ENCODE results near the gene HSBP1L1.

Gene HSBP1L1

DNA sequence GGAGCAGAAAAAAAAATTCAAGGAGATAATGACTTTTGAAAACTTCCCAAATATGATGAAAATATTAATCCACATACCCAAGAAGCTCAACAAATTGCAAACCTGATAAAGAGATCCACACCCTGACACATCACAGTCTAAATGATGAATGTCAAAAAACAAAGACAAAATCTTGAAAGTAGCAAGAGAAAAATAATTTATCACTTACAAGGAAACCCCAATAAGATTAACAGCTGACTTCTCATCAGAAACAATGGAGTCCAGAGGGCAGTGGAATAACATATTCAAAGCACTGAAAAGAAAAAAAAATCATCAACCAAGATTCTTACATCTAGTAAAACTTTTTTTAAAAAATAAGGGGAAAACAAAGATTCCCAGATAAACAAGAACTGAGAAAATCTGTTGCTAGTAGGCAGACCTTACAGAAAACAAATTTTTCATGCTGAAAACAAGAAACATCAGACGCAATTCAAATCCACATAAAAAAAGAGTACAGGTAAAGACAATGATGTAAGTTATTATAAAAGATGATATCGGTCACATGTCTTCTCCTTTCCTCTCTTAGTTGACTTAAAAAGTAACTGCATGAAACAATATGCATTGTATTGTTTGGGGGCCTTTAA, 34.3 kb upstream of the HSBP1L1 start:
- DNase-seq, result no peak

DNA sequence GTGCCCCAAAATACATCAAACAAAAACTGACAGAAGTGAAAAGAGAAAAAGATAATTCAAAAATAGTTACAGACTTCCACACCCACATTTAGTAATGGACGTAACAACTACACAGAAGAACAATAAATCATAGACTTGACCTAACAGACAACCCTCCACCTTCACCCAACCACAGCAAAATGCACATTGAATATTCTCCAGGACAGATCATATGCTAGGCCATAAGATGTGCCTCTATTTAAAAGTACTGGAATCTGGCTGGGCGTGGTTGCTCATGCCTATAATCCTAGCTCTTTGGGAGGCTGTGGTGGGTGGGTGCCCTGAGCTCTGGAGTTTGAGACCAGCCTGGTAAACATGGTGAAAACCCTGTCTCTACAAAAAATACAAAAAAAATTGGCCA, 33.0 kb upstream of the HSBP1L1 start:
- DNase-seq, result no peak

DNA sequence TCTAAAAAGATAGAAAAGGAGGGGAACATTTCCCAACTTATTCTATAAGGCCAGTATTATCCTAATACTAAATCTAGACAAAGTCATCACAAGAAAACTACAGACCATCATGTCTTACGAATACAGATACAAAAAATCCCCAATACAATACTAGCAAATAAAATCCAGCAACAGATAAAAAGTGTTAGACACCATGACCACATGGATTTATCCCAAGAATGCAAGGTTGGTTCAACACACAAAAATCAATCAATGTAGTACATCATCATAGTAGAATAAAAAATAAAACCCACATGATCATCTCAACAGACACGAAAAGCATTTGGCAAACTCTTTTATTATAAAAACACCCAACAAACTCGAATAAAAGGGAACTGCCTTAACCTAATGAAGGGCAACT, 31.5 kb upstream of the HSBP1L1 start:
- no peak for DNase-seq

DNA sequence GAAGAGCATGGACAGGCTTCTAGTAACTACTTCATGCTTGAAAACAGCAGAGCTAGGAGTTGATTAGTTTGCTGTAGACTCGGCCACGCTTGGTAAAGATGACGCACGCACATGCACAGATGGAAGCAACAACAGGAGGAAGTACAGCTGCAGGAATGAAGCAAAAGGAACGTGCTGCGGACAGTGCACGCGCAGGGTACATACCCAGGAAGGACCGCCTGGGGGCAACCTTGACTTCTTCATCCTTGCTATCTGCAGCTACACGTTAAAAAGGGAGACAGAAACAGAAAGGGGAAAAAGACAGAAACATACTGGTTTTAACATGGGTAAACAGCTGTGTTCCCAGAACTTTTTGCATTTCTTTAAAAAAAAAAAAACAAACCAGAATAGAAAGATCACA, 30.7 kb upstream of the HSBP1L1 start:
- no peak for DNase-seq

DNA sequence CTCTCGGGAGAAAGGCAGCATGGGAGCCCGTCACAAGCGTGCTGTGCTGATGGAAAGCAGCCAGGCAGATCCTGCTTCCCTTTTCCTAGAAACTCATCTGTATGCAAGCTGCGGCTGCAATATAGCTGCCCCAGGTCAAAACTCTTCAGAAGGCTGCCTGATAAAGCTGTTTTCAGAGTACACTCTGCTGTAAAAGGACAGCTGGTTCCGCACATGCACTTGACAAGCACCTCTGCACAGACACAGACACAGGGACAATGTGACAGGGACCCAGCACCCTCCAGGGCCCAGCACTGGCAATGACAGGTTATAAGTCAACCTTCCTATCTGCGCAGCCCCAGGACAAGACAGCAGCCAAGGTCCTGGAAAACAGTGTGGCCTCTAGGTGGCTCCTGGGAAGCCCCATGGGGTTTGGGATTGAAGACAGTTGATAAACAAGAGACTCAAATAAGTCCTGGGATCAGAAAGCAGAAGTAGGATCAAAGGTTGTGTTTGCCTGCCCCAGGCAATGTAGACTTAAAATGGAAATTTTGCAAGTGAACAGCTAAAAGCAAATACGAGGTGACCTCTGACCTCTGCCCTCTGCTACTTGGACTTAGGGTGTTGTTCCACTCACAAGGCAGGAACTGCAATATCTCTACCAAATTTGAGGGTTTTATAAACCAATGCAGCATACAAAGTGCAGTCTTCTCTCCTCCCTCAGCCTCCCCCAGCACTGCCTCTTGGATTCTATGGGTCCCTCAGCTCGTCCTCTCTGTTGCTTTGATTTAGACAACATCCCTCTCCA, 29.9 kb upstream of the HSBP1L1 start:
- no peak for DNase-seq

DNA sequence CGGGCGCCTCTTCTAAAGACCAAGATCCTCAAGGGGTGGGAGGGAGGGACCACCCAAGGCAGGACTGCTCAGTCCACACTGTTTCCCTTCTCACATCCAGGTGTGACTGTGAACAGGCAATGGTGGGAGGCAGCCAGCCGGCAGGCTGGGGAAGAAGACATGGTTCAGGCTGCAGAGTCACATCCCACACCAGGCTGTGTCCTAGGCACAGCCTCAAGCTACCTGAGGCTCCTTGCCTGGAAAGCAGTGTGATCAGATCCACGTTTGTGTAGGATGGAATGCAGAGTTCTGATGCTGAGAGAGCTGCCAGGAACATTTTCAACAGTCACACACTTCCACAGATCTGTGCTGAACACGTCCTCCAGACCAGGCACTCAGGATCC, 29.4 kb upstream of the HSBP1L1 start:
- no peak for DNase-seq

DNA sequence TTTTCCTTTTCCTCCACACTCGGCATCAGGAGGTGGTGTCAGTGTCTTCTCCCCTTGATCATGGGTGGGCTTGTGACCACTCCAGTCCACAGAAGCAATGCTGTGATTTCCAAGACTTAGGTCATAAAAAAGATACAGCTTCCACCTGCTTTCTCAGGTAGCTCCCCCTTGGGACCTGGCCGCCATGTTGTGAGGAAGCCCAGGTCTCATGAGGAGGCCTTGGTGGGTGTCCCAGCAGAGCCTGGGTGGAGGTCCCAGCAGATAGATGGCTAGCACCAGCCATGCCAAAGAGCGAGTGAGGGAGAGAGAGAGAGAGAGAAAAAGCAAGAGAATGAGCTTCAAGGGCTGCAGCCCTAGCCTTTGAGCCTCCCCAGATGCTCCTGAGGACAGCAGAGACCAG, 28.9 kb upstream of the HSBP1L1 start:
- DNase-seq, result no peak

DNA sequence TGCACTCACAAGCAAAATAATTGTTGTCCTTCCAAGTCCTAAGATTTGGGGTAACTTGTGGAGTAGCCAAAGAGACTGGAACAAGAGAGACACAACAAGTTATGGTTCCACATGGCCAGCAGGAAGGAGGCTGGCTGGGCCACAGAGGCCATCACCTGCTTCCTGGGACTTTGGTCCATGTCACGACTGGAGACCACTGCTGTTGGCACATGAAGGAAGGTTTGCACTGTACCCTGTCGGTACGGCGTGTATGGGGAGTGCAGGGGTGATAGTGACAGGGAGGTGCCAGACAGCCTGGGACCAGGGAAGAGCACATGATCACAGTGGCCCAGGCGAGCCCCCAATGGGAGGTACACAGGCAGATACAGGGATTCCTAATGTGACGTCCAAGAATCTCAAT, 28.5 kb upstream of the HSBP1L1 start:
- no peak for DNase-seq

DNA sequence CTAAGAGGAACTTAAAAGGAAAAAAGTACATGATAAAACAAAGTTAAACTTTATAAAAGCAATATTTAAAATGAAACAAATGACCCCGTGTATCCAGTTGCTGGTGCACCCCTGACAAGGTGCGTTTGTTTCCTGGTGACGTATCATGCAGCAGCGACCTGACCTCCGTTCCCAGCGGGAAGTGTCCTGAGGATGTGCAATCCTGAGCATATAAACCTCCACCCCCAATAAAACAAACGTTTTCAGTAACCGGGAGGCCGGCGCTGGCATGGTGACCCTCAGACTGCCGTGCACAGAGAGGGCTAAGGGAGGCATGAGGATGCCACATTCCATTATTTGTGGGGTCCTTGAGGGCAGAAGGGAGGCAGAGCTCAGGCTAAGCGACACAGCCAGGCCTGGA, 27.8 kb upstream of the HSBP1L1 start:
- DNase-seq, result no peak

DNA sequence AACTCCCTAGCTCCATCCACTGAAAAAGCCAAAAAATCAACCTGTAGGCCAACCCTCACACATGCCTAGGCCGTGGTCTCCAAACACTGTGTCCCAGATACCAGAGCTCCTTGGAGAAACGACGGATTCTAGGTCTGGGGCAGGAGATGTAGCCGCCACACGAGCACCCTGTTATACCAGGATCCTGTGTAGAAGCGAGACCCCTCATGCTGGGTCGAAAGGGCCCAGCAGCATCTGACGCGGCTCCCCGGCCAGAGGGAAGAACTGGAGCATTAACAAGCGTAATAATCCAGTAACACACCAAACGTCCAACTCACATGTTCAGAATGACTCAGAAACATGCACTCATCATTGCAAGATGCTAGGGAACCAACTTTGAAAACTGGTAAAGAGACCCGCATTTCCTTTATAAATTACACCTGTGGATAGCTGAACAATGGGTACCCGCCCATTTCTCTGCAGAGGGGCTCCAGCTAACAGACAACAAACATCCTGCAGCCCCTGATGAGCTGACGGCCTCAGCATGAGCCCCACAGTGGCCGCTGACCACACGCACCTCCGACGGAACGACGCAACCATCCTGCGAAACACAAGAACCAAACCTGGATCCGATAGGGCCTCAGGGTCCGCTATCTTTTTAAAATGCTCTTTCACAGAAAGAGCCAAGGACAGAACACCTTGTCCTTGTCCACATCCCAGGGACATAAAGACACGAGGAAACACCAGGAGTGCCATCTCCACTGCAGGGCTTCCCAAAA, 27.2 kb upstream of the HSBP1L1 start:
- DNase-seq, result no peak

DNA sequence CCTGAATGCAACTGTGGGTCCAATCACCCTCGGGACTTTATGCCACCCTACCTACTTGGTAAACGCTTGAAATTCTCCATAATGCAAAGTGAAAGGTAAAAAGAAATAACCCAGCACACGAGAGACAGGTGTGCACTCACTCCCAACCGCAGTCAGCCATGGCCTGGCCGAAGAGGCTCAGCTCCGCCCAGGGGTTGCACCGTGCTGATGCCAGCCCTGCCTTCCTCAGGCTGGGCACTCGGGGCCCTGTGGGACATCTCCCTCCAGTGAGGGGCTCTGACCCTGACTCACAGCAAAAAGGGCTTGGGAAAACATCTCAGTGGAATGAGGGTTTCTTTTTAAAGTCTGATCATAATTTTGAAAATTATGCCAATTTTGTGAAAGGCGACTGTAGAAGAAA, 26.2 kb upstream of the HSBP1L1 start:
- no peak for DNase-seq

DNA sequence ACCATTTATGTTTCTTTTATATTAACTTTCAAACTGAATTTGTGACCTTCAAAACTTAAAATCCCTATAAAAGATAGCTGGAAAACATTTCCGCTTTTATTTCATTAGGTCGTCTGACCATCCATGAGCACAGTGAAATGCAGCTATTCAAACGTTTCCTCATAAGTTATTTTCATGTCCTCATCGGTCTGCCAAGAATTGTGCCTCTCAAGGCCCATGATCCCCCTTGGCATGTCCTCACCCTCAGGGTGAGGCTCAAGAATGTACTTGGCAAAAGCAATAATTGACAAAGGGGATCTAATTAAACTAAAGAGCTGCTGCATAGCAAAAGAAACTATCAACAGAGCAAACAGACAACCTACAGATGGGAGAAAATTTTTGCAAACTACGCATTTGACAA, 25.3 kb upstream of the HSBP1L1 start:
- DNase-seq, result no peak

DNA sequence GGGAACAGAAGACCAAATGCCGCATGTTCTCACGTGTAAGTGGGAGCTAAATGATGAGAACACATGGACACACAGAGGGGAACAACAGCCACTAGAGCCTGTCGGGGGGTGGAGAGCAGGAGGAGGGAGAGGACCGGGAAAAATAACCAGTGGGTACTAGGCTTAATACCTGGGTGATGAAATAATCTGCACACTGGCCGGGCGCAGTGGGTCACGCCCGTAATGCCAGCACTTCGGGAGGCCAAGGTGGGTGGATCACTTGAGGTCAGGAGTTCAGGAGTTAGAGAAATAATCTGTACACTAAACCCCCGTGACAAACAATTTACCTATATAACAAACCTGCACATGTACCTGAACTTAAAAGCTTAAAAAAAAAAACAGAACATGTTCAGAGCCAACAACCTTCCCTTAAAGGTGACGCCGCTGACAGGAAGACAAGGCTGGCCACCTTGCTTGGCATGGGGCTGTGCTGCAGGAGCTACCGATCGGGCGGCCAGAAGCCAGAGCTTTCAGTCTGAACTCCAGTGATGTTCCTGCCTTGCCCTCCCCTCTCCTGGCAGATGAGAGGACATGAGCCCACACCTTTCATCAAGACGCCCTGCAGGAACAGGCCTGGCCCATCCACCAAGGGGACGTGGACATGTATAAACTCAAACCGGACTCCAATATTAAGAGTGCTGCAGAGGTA, 24.2 kb upstream of the HSBP1L1 start:
- DNase-seq, result no peak

DNA sequence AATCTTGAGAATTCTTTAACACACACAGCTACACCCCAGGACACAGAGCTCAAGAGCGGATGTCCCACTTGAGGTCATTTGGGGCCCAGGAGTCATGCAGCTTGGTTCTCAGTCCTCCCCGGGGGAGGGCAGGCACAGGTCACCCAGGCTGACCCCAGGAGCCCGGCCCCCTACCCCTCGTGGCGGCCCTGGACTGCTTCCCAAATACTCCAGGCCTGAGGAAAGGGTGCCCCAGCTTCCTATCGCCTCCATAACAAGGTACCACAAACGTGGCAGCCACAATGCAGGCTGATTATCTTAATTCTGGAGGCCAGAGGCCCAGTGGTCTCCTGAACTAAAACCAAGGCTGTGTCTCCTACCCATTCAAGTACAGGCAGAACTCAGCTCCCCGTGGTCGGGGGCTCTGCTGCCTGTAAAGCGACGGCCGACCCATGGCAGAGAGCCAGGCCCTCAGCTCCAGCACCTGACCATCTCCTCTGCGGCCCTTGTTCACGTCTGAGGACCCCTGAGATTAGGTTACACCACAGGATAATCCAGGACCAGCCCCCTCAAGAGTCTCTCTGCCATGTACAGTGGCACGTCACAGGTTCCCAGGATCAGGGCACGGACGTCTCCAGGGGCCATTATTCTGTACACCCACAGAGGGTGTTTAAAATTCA, 23.5 kb upstream of the HSBP1L1 start:
- no peak for DNase-seq

DNA sequence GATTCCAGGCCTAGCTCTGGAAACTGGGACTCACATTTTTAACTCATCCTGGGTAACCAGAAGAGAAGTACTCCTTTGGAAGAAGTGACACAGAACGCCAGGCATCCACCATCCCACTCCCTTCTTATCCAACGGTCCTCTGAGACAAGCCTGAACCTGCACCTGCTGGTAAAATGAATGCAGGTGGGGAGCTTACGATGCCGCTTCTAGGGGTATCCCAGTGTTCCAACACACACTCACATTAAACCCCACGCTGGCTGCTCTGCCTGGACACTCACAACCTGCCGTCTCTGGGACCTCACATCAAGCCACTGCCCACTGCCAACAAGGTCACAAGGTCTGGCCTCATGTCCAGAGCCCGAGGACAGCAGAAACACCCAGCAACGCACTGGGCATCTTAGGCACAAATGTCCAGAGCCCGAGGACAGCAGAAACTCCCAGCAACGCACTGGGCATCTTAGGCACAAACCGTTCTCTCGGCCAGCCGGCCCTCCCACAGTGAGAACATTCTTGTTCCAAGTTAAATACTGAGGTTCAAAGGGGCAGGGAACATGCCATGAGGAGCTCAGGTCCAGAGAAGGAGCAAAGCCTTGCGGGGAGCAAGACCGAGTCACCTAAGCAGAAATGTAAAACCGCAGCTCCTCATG, 22.8 kb upstream of the HSBP1L1 start:
- no peak for DNase-seq

DNA sequence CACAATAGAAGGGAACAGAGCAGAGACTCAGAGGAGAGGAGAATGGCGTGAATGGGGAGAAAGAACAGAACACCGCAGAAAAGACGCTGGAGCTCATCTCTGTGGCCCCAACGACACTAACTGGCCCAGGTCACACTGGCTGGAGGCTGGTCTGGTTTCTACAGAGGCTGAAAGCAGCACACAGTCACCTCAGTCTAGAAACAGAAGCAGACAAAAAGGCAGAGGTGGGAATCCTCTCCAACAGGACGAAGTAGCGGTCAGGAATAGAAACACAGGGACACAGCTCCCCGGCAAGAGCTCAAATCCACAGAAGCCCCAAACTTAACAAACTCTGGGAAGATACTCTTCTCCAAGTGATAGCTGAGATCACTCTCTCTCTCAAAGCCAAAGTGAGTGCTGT, 22.2 kb upstream of the HSBP1L1 start:
- DNase-seq, result no peak

DNA sequence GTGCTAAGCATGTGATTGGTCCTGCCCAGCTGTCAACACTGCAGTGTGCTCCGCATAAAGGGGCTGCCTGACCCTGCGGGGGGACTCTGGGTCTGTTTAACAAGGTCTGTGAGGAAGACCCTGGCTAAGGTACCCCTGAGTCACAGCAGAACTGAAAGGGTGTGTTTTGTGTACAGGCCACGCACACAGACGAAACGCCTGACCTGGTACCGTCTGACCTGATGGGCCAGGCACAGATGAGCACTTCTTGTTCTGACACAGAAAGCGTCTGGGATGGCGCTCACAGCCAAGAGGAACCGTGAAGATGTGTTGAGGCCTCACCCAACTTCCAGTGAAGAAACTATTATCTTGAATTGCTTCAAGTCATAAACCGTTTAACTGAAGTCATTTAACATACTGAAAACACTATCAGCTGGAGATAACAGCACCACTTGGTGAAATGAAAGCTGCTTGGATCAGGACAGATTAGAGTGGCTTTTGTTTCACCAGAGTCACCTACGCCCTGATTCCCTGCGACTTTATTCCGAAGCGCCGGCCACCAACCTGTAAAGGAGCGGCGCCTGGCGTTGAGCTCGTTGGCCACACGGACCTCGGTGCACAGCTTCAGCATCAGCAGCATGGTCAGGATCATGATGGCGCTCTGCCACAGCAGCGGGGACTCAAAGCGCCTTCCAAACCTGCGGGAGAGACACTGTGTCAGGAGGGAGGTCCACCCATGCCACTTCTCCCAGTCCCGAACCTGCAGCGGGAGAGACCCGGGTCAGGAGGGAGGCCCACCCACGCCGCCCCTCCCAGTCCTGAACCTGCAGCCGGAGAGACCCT, 21.4 kb upstream of the HSBP1L1 start:
- no peak for DNase-seq

DNA sequence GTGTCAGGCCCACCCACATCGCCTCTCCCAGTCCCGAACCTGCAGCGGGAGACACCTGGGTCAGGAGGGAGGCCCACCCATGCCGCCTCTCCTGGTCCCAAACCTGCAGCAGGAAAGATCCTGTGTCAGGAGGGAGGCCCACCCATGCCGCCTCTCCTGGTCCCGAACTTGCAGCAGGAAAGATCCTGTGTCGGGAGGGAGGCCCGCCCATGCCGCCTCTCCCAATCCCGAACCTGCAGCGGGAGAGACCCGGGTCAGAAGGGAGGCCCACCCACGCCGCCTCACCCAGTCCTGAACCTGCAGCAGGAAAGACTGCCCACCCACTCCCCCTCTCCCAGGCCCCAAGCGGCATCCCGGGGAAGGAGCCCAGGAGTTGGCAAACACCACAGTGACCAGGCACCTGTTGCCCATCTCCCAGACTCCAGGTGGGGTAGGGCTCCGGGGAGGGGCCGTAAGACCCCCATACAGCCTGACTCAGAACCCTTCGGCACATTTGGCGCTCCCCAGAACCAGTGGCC, 20.8 kb upstream of the HSBP1L1 start:
- no peak for DNase-seq

DNA sequence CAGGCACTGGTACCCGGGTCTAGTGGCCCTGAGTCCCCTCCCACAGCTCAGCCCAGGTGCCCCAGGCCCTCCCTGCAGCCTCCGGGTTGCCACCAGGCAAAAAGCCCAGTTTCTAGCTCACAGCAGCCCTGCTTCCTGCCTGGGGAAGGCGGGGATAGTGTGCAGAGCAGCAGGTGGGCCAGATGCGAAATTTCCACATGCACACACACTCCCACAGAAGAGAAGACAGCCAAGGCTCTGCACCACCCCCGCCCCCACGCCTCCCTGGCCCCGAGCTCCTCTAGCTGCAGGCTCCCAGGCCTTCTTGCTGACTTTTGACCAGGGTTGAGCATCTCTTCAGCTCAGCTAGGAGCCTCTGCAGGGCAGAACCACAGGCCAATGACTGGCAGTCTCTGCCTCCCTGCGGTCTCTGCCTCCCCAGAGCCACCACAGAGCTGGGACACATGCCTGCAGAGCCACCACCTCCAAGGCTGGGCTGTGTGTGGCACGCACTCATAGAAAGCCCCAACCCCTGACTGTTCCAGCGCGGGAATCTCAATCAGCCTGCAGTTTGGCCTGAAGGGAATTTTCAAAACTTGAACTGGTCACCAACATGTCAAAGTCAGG, 20.2 kb upstream of the HSBP1L1 start:
- peak; percentile 74 for DNase-seq

DNA sequence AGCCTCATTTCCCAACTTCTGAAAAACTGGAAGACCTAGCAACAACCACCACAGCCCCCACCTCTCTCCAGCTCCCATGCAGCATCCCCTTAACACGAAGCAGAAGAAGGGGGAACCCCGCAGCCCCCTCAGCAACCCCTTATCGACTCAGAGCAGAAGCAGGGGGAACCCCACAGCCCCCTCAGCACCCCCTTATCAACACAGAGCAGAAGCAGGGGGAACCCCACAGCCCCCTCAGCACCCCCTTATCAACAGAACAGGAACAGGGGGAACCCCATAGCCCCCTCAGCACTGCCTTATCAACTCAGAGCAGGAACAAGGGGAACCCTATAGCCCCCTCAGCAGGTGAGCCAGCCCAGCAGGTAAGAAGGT, 19.7 kb upstream of the HSBP1L1 start:
- DNase-seq, result no peak
